AG10803 (cell line): ENCODE data around the gene STK24.
A peak's percentile ranks its signal among the peaks of the same experiment; 100 is the strongest.
"Not testable (repeated sequence)": the region's sequence is repeated elsewhere in the genome, so short reads cannot be mapped to it uniquely, and the experiment has no call there.

Source experiments
- DNase-seq: peaks from one replicate; pipeline ENCODE4 v3.0.0; 2010; ENCODE audit warnings: low read depth
- H3K4me3 ChIP-seq: 2 replicates; pipeline ENCODE4 v1.5.1; 2011; ENCODE audit warnings: mild to moderate bottlenecking, low read length, control low read depth
- TF ChIP-seq, protein P1 (sequence below): conservative IDR thresholded peaks from 2 replicates; pipeline ENCODE4 v1.5.1; 2011; ENCODE audit warnings: mild to moderate bottlenecking, low read length, control low read depth, inconsistent platforms

STK24 gene

DNA sequence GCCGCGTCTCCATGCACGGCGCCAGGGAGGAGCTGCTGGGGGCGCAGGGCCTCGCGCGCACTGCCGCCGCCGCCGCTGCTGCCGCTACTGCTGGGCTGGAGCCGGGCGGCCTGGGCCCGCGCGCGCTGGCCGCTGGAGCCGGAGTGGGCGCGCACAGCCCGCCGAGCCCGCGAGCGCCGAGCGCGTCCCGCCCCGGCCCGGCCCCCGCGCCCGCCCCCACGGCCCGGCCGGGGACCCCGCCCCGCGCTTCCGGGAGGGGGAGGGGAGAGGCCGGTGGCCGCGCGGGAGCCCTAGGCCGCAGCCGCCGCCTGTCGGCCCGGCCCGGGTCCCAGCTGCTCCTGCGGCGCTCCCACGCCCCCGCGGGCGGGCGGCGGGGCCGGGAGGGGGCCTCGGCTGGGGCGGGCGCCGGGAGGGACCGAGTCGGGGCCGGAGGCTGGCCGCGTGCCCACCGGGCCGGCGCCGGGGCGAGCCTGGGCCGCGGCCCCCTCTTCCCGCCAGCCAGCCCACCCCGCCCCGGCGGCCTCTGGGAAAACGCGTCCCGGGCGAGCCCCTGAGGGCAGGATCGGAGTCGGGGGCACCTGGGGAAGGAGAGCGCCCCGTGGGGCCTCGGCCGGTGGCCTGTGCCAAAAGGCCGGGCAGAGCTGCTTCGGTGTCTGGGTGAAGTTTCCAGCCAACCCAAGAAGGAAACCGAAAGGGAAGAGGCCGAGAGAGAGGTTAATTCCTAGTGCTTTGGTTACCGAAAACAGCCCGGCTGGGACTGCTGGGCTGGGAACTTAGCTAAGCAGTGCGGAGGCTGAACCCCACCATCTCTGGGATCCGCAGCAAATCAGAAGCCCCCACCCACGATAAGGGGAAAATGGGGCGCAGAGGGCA, at the start of gene STK24:
STK24 (minus strand) TSS at position 145 of the 873 bp plus-strand sequence. CDS start 321 bp downstream, outside the sequence.
- peak within 1 kb of the TSS; percentile 78 for H3K4me3 ChIP-seq
- peak; percentile 76 for DNase-seq
- TF ChIP-seq, protein P1, sequence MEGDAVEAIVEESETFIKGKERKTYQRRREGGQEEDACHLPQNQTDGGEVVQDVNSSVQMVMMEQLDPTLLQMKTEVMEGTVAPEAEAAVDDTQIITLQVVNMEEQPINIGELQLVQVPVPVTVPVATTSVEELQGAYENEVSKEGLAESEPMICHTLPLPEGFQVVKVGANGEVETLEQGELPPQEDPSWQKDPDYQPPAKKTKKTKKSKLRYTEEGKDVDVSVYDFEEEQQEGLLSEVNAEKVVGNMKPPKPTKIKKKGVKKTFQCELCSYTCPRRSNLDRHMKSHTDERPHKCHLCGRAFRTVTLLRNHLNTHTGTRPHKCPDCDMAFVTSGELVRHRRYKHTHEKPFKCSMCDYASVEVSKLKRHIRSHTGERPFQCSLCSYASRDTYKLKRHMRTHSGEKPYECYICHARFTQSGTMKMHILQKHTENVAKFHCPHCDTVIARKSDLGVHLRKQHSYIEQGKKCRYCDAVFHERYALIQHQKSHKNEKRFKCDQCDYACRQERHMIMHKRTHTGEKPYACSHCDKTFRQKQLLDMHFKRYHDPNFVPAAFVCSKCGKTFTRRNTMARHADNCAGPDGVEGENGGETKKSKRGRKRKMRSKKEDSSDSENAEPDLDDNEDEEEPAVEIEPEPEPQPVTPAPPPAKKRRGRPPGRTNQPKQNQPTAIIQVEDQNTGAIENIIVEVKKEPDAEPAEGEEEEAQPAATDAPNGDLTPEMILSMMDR: no peak

DNA sequence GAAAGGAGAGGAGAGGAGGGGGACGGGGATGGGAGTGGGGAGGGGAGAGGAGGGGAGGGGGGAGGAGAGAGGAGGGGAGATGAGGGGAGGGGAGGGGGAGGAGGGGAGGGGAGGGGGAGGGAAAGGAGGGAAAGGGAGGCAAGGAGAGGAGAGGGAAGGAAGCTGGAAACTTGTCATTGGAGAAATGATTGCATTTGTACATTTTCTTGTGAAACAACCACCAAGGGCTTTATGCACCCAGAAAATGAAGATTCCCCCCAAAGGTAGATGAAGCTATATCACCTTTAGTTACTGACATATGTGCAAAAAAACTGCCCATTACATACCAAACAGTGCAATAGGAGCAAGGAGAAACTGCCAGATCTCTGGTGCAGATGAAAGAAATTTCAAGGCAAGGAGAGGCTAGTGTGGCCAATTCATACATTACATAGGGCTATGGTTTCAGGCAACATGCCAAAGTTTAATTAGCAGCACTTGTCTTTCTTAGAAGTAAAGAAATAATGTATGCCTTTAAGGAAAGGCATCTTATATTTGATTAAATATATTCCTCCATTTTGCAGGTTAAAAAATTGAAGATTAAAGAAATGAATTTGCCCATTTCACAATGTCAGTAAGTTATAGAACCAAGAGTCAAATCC, 49.5 kb upstream of the STK24 start:
- no peak for DNase-seq
- no peak overlapping the region for H3K4me3 ChIP-seq
- TF ChIP-seq, protein P1: no peak

DNA sequence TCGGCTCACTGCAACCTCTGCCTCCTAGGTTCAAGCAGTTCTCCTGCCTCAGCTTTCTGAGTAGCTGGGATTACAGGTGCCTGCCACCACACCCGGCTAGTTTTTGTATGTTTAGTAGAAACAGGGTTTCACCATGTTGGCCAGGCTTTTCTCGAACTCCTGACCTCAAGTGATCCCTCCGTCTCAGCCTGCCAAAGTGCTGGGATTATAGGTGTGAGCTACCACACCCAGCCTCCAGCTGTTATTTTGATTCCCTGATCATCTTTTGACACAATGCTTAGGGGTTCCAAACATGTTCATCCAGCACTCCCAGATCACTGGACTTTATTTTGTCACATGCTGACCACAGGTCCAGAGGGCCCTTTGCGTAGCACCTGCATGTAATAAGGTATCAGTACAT, 47.7 kb upstream of the STK24 start:
- not testable (repeated sequence) for DNase-seq, H3K4me3 ChIP-seq

DNA sequence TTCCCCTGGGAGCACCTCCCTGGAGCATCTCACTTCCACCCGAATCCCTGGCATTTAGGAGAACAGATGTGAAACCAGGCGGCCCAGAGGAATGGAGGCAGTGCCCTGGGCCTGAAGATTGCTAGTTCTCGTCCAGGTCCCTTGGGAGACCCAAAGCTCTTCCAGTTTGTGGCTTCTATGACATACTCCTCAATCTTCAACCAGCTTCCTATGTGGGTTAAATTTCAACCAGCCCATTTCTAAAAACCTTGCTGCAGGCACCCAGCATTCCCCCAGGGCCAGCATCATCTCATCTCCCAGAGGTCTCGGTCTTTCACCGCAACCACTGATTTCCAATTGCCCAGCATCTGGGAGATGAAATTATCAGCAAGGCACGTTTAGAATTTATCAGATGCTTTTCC, 46.0 kb upstream of the STK24 start:
- H3K4me3 ChIP-seq: no peak overlapping the region
- TF ChIP-seq, protein P1: no peak
- DNase-seq: no peak

DNA sequence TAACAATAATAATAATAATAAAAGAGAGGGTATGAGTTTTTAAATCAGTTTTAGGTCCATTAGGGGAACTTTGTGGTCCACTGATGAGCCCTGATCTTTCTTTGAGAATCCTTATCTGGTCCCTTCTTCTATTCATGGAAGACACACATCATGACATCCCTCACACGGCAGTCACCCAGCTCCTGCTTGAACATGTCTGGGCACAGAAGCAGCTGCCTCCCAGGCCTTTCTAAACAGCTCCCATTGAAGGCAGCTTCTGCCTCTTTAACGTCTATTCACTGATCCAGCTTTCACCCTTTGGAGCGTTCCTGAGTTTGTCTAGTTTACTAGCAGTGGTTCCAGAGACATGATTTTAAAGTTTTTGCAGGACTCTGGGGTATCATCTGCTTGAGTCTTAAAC, 42.6 kb upstream of the STK24 start:
- TF ChIP-seq, protein P1: no peak
- no peak for DNase-seq
- no peak overlapping the region for H3K4me3 ChIP-seq

DNA sequence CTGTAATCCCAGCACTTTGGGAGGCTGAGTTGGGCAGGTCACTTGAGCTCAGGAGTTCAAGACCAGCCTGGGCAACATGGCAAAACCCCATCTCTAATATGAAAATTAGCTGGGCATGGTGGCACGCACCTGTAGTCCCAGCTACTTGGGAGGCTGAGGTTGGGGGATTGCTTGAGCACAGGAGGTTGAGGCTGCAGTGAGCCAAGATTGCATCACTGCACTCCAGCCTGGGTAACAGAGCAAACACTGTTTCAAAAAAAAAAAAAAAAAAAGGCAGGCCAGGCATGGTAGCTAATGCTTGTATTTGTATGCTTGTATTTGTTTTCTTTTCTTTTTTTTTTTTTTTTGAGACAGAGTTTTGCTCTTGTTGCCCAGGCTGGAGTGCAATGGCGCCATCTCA, 38.7 kb upstream of the STK24 start:
- not testable (repeated sequence) for DNase-seq, H3K4me3 ChIP-seq

DNA sequence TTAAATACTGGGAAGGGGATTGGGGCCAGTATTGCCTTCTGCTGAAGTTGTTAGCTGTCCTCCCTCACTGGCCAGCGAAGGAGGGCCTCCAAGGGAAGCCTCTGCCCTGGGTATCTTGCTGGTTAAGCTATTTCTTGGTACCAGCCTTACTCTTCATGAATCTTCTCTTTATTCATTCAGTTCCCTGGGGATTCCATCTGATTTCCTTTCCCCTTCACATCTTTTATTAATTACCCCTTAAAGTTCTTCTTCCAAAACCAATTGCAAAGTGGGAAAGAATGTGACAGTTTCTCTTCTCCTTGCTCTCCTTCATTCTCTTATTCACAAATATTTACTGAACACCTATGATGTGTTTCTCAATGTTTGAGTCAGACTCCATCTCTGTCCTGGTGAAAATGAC, 36.7 kb upstream of the STK24 start:
- peak; percentile 23 for DNase-seq
- H3K4me3 ChIP-seq: no peak overlapping the region
- TF ChIP-seq, protein P1: no peak

DNA sequence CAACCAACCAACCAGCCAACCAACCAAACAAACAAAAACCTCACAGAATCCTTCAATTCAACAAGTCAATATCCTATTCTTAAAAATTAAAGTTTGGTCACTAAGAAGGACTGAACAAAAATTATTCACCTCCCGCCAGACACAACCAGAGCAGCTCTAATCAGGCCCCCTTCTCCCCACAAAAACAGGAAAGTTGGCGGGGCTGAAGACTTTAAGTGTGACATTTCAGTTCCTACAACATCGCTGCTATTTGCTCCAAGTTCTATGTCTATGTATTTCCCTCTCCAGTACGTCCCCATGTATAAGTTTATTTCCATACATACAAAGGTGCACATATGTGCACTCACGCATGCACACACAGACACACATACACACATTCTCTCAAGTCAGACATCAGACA, 32.8 kb upstream of the STK24 start:
- TF ChIP-seq, protein P1: no peak
- DNase-seq: no peak
- H3K4me3 ChIP-seq: no peak overlapping the region
